ENCODE measurements around the gene DES. TPM values are rescaled to one million over a fixed set of nuclear protein-coding genes. Genes with fewer than 3 reads are reported as not detected.
A peak's percentile ranks its signal among the peaks of the same experiment; 100 is the strongest.

Gene DES
- total and polyA plus RNA-seq, 2 donors (not counting 1 experiment from before 2014, with no cell fraction given) = not detected

- ATAC-seq (ENCODE audit: low read depth) = no peak
- Histone ChIP-seq H3K4me3 (ENCODE audit: control extremely low read depth in 1 of 5, extremely low read depth in 1 of 5, insufficient read depth in 1 of 5, low read depth in 2 of 5, low read length in 4 of 5) (no peak overlapping the region), H3K27ac (ENCODE audit: low read length in 2 of 2) (no peak overlapping the region), H3K4me2 (replicated peaks; ENCODE audit: low read depth, low read length, poor library complexity, severe bottlenecking) (no peak overlapping the region), H3K9me3 (ENCODE audit: control extremely low read depth in 1 of 3, control insufficient read depth in 2 of 3, insufficient read depth in 1 of 3, low read length in 2 of 3) (no peaks in the 10 kb centered on the region), H3K9ac (ENCODE audit: low read length) (no peak overlapping the region), H2AFZ (ENCODE audit: insufficient read depth, low read depth, low read length, poor library complexity, severe bottlenecking) (no peak overlapping the region), H3K27me3 (replicated peaks in 1 of 4; ENCODE audit: control extremely low read depth in 1 of 4, control insufficient read depth in 3 of 4, insufficient read depth in 4 of 4, low read length in 3 of 4) (peaks cover 0 to 25% (median 0%) of the 10 kb centered on the region in 4 experiments), H3K79me2 (ENCODE audit: control insufficient read depth, insufficient read depth, low read length) (no peaks in the 10 kb centered on the region), H3K4me1 (ENCODE audit: control insufficient read depth in 2 of 2, insufficient read depth in 2 of 2, low read length in 2 of 2) (no peaks in the 10 kb centered on the region), H4K20me1 (ENCODE audit: control insufficient read depth, insufficient read depth, low read length, poor library complexity, severe bottlenecking) (no peaks in the 10 kb centered on the region), H3K36me3 (replicated peaks in 1 of 2; ENCODE audit: control extremely low read depth in 1 of 2, control insufficient read depth in 1 of 2, extremely low read depth in 1 of 2, insufficient read depth in 2 of 2, low read length in 1 of 2) (no peaks in the 10 kb centered on the region)
- 97% methylated on average over 6 of the region's 8 CpGs for WGBS (ENCODE audit: insufficient coverage)
- Mint-ChIP-seq H3K27ac (no peak overlapping the region), H3K4me1 (no peaks in the 10 kb centered on the region), H3K27me3 (peaks cover 31% of the 10 kb centered on the region), H3K9me3 (ENCODE audit: insufficient read depth) (no peaks in the 10 kb centered on the region), H3K4me3 (no peak overlapping the region)
- POLR2A ChIA-PET = no interaction called here
- CTCF ChIA-PET = interaction anchor here (0.6 to 4.4 kb wide), 5 partner anchors 12 to 525 kb away, joined by 3 to 97 read pairs (median 7); partner anchors contain the start of gene DNPEP
- TF ChIP-seq EZH2 (IDR thresholded peaks at IDR 0.05; ENCODE audit: borderline replicate concordance, insufficient read depth, low read depth, low read length, poor library complexity, severe bottlenecking) (no peak), CTCF (IDR thresholded peaks at IDR 0.05) (no peak)
- DNase-seq = no peak
- intact Hi-C loops (cut with micrococcal nuclease) = loop anchor here (2.0 to 5.0 kb wide), 3 partner anchors 57 to 296 kb away; no protein-coding TSS in a partner anchor
These were observed 16.6 kb upstream of the DES start for GRCh38 chr2:219401606-219402005.

GRCh38 chr2:219402665-219403515 is 15.3 kb upstream of the DES start:
- peak; percentile 84 for ATAC-seq (ENCODE audit: low read depth)
- H3K79me2 ChIP-seq (ENCODE audit: control insufficient read depth, insufficient read depth, low read length) = no peaks in the 10 kb centered on the region
- no peaks in the 10 kb centered on the region for H3K9me3 ChIP-seq (ENCODE audit: control extremely low read depth in 1 of 3, control insufficient read depth in 2 of 3, insufficient read depth in 1 of 3, low read length in 2 of 3)
- H3K4me1 ChIP-seq (ENCODE audit: control insufficient read depth in 2 of 2, insufficient read depth in 2 of 2, low read length in 2 of 2) = no peaks in the 10 kb centered on the region
- H2AFZ ChIP-seq (ENCODE audit: insufficient read depth, low read depth, low read length, poor library complexity, severe bottlenecking) = no peak overlapping the region
- no peak overlapping the region for H3K4me3 ChIP-seq (ENCODE audit: control extremely low read depth in 1 of 5, extremely low read depth in 1 of 5, insufficient read depth in 1 of 5, low read depth in 2 of 5, low read length in 4 of 5)
- peaks cover 0 to 25% (median 0%) of the 10 kb centered on the region in 4 experiments for H3K27me3 ChIP-seq (replicated peaks in 1 of 4; ENCODE audit: control extremely low read depth in 1 of 4, control insufficient read depth in 3 of 4, insufficient read depth in 4 of 4, low read length in 3 of 4)
- no peaks in the 10 kb centered on the region for H3K36me3 ChIP-seq (replicated peaks in 1 of 2; ENCODE audit: control extremely low read depth in 1 of 2, control insufficient read depth in 1 of 2, extremely low read depth in 1 of 2, insufficient read depth in 2 of 2, low read length in 1 of 2)
- peaks cover 28% of the 10 kb centered on the region for H3K27me3 Mint-ChIP-seq
- no peaks in the 10 kb centered on the region for H4K20me1 ChIP-seq (ENCODE audit: control insufficient read depth, insufficient read depth, low read length, poor library complexity, severe bottlenecking)
- ChIA-PET CTCF (interaction anchor here (0.6 to 4.4 kb wide), 20 partner anchors 9 to 1334 kb away, joined by 3 to 97 read pairs (median 4); partner anchors contain the start of genes DNPEP, RUFY4 and STK11IP), POLR2A (no interaction called here)
- H3K27ac ChIP-seq (ENCODE audit: low read length in 2 of 2) = no peak overlapping the region
- H3K4me2 ChIP-seq (replicated peaks; ENCODE audit: low read depth, low read length, poor library complexity, severe bottlenecking) = no peak overlapping the region
- H3K4me3 Mint-ChIP-seq = no peak overlapping the region
- H3K9ac ChIP-seq (ENCODE audit: low read length) = no peak overlapping the region
- intact Hi-C loops (cut with micrococcal nuclease) = loop anchor here (1.0 to 5.0 kb wide), 4 partner anchors 56 to 294 kb away; no protein-coding TSS in a partner anchor
- DNase-seq = peak; percentile 71
- H3K27ac Mint-ChIP-seq = no peak overlapping the region
- H3K4me1 Mint-ChIP-seq = no peaks in the 10 kb centered on the region
- no peaks in the 10 kb centered on the region for H3K9me3 Mint-ChIP-seq (ENCODE audit: insufficient read depth)
- WGBS (ENCODE audit: insufficient coverage) = 23% methylated on average over 6 of the region's 15 CpGs
- TF ChIP-seq EZH2 (IDR thresholded peaks at IDR 0.05; ENCODE audit: borderline replicate concordance, insufficient read depth, low read depth, low read length, poor library complexity, severe bottlenecking) = no peak
- TF ChIP-seq CTCF (IDR thresholded peaks at IDR 0.05) = peak; percentile 93
